A673 (cell line): ENCODE measurements around the gene SOX6.

Source experiments
- EZH2 ChIP-seq: fragments of 200-600 bp; sonication (generic); IDR thresholded peaks from 2 replicates; pipeline ENCODE4 v1.6.1; 2017; ENCODE audit warnings: borderline replicate concordance, low read depth, mild to moderate bottlenecking, mixed read lengths, antibody characterized with exemption, low read length; ENCODE audit not compliant: poor library complexity, severe bottlenecking
- TF ChIP-seq, protein P1 (sequence below): fragments of 300-800, 200-600 bp; sonication (generic); conservative IDR thresholded peaks from 2 replicates; pipeline ENCODE4 v1.5.1; 2017; ENCODE audit warnings: low read depth, mild to moderate bottlenecking, antibody characterized with exemption, low read length, moderate library complexity, mixed read lengths

GRCh38 chr11:16195651-16196050 lies 160.7 kb downstream of the SOX6 start:
- TF ChIP-seq, protein P1, sequence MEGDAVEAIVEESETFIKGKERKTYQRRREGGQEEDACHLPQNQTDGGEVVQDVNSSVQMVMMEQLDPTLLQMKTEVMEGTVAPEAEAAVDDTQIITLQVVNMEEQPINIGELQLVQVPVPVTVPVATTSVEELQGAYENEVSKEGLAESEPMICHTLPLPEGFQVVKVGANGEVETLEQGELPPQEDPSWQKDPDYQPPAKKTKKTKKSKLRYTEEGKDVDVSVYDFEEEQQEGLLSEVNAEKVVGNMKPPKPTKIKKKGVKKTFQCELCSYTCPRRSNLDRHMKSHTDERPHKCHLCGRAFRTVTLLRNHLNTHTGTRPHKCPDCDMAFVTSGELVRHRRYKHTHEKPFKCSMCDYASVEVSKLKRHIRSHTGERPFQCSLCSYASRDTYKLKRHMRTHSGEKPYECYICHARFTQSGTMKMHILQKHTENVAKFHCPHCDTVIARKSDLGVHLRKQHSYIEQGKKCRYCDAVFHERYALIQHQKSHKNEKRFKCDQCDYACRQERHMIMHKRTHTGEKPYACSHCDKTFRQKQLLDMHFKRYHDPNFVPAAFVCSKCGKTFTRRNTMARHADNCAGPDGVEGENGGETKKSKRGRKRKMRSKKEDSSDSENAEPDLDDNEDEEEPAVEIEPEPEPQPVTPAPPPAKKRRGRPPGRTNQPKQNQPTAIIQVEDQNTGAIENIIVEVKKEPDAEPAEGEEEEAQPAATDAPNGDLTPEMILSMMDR = no peak
- TF ChIP-seq EZH2 = no peak
